ENCODE results near the gene ACER3.
"Not testable (repeated sequence)": the region's sequence is repeated elsewhere in the genome, so short reads cannot be mapped to it uniquely, and the experiment has no call there.

The ACER3 gene

DNA sequence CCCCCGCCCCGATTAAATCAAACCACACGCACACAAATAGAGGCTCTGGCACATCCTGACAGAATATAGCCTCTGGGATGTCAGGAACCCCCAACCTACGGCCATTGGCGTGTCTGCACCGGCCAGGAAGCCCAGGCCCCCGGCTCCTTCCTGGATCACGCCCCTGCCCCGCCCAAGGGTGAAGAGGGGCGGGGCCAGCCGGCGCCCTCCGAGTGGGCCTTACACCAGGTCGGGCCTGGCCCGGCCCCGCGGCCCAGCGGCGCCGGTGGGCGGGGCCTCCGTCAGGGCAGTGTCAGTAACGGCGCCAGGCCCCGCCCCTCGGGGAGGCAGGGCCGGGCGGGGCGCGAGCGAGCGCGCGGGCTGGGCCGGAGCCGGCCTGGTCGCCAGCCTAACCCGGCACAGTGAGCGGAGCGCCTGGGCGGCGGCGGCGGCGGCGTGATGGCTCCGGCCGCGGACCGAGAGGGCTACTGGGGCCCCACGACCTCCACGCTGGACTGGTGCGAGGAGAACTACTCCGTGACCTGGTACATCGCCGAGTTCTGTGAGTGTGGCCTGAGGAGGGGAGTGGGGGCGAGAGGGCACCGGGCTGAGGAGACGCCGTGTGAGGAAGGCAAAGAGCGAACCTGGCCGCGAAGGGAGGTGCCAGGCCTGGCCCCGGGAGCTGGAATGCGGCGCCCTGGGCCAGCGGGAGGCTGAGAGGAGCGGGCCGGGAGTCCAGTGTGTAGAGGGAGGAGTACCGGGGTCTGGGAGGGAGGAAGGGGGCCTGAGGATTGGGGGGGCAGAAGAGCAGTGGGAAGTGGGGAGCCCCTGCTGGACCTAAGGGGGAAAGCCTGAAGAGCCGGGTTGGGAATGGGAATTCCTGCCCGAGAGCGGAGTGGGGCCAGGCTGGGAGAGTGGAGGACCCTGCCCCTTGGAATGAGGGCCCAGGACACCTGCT is at the start of gene ACER3:
ACER3 (plus strand) TSS at position 380 of the 937 bp plus-strand sequence; CDS start at position 439, 59 bp downstream.
- DNase-seq = peak; percentile 91 to 92

DNA sequence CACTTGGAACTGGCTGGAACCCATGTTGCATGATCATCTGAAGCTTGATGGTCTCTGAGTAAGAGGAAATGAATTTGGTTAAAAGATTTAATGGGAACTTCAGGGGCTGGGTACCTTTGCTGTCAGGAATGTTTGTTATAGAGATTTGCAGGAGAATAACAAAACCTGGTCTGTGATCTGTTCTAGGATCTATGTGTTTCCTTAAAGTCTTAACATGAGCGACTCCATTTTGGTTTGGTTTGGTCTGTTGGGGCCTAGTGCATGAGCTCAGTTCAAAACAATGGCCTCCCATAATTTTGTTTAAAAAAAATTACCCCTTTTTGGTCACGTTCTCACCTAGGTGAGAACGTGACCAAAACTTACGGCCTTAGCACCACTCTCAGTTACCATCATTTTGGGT is 49.5 kb upstream of the ACER3 start:
- no peak for DNase-seq

DNA sequence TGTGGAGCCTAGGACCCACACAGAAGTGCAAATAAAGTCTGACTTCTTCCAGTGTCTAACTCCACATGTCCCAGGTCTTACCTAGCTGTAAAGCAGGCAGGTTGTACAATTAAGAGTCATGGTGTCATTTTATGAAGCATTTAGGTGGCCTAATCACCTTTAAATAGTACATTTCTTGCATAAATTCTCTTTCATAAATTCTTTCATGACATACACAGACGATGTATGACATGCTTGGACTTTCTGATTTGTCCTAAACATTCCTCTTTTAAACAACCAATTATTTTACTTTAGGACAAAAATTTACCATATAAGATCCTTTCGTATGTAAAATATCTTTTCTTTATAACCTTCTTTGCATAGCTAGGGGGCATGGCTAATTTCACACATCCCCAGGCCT is 46.3 kb upstream of the ACER3 start:
- DNase-seq = no peak

DNA sequence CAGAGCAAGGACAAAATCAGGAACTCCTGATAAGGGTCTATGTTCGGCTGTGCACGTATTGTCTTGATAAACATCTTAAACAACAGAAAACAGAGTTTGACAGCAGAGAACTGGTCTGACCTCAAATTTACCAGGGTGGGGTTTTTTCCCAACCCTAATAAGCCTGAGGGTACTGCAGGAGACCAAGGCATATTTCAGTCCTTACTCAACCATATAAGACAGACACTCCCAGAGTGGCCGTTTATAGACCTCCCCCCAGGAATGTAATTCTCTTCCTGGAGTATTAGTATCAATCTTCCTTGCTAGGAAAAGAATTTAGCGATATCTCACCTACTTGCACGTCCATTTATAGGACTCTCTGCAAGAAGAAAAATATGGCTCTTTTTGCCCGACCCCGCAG is 45.0 kb upstream of the ACER3 start:
- not testable (repeated sequence) for DNase-seq

DNA sequence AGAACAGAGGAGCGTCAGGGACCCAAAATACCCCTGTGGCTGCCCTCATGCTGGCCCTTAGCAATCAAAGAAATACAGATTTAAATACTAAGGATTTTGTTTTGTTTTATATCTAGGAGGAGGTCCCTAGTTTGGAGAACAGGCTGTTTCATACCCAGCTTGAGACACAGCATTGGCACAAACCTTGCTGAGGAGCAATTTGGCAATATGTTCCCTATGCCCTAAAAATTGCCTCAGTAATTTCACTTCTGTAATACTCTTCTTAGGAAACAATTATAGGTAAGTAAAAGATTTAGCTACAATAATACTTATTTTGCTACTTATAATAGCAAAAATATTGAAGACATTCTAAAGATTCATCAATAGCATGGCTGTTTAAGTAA is 40.5 kb upstream of the ACER3 start:
- no peak for DNase-seq

DNA sequence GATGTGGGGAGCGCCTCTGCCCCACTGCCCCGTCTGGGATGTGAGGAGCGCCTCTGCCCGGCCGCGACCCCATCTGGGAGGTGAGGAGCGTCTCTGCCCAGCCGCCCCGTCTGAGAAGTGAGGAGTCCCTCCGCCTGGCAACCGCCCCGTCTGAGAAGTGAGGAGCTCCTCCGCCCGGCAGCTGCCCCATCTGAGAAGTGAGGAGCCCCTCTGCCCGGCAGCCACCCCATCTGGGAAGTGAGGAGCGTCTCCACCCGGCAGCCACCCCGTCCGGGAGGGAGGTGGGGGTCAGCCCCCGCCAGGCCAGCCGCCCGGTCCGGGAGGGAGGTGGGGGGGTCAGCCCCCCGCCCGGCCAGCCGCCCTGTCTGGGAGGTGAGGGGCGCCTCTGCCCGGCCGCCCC is 39.3 kb upstream of the ACER3 start:
- not testable (repeated sequence) for DNase-seq

DNA sequence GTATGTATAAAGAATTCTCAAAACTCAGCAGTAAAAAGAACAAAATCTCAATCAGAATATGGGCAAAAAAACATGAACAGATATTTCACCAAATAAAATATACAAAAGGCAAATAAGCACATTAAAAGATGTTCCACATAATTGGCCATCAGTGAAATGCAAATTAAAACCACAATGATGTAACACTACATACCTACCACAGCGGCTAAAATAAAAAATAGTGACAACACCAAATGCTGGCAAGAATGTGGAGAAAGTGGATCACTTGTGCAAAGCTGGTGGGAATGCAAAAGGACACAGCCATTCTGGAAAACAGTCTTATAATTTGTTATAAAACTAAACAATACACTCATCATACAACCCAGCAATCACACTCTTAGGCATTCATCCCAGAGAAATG is 38.3 kb upstream of the ACER3 start:
- no peak for DNase-seq

DNA sequence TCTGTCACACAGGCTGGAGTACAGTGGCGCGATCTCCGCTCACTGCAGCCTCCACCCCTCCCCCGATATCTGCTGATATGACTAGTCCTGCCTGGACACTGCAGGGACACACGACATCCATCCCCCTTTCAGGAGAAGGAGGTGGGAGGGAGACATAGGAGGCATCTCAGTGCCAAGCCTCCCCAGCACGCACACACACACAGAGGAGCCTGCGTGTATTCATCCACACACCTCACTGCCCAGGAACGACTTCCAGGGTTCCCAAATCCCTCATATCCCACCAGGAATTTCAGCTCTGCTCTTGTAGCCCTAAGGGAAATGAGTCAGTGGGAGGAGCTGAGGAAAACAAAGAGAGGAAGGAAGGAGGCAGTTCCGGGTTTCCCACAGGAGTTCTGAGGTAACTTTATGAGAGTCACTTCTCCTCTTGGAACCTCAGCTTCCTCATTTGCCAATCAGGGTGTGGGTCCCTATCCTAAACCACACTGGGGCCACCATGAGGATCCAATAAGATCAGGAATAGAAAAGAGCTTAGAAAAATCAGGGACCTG is 37.2 kb upstream of the ACER3 start:
- DNase-seq = peak in 1 of 2 experiments; percentile 42

DNA sequence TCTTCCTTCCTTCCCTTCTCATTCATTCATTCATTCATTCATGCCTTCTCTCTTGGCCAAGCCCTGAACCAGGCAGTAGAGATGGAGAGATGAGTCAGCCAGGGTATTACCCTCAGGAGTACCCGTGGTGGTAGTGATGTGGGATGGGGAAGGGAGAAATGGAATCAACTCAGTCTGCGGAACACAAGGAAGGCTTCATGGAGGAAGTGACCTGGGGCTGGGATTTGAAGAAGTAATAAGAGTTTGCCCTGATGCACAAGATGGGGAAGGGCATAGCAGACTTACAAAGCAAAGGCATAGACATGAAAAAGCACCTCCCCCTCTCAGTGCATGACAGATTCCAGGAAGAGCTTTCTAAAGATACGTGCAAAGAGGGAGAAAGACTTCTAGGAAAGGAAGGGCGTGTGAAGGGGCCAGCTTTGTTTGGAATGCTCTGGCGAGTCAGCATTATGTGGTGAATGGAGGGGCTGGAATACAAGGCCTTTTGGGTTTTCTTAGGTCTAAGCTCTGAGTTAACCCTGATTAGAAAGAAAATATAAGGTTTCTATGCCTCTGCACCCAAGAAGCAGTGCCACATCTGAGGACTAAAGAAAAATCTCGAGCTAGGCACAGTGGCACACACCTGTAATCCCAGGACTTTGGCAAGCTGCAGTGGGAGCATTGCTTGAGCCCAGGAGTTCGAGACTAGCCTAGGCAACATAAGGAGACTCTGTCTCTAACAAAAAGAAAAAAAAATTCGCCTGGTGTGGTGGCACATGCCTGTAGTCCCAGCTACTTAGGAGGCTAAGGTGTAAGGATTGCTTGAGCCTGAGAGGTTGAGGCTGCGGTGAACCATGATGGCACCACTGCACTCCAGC is 36.4 kb upstream of the ACER3 start:
- DNase-seq = no peak

DNA sequence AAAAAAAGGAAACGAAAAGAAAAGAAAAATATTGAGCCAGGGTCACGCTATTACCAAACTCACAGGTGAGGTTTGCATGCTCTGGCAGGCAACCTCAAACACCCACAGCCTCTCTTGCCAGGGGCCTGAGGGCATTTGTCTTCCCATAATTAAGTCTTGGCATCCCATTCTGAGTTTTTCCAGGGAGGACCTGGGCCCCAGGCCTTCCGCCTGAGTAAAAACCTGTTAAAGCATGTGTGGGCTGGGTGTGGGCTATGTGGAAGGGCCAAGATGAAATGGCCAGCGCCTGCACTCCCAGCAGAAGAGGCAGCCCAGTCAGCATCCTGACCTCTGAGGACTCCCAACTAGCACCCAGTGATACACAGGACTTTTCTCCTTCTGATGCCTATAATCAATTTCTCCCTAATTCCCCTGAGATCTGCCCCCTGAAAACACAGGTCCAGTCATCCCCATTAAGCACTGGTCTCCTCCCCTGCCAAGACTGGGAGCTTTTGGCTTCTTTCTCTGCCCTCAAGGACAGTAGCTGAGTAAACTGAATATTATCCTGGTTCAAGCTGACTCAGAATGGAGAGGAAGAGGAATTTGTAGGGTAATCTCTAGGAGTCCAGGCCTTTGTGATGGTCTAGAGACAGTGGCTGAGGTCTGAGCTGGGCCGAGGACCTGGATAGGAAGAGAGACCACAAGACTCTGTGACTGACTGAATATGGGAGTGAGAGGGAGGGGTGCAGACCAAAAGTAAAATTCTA is 35.6 kb upstream of the ACER3 start:
- no peak for DNase-seq

DNA sequence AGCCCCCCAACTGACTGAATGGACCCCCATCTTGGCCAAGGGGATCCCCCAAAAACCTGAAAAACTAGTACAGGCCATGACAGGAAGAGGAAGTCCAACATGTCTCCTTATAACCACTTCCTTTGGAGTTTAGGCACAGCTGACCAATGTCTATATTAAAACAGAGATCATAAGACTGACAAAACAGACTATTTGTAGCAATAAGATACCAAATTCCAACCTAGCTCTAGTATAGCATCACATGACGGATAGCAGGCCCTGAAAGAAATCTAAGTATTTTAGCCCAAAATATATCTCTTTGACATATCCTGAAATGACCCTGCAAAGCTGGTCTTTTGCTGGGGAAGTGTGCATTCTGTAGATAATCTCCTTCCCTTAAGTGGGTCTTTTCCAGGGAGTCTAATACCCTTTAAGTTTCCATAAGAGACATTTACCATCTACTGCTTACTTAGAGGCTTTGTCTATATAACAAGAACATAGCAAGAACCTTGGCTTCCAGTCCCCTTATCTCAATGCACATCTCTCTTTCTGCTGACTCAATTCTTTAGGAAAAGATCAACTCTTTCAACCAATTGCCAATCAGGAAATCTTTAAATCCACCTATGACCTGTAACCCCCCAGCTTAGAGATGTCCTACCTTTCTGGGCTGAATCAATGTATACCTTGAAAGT is 34.9 kb upstream of the ACER3 start:
- DNase-seq = no peak

DNA sequence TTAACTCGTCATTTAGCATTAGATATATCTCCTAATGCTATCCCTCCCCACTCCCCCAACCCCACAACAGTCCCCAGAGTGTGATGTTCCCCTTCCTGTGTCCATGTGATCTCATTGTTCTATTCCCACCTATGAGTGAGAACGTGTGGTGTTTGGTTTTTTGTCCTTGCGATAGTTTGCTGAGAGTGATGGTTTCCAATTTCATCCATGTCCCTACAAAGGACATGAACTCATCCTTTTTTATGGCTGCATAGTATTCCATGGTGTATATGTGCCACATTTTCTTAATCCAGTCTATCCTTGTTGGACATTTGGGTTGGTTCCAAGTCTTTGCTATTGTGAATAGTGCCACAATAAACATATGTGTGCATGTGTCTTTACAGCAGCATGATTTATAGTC is 34.2 kb upstream of the ACER3 start:
- DNase-seq = not testable (repeated sequence)

DNA sequence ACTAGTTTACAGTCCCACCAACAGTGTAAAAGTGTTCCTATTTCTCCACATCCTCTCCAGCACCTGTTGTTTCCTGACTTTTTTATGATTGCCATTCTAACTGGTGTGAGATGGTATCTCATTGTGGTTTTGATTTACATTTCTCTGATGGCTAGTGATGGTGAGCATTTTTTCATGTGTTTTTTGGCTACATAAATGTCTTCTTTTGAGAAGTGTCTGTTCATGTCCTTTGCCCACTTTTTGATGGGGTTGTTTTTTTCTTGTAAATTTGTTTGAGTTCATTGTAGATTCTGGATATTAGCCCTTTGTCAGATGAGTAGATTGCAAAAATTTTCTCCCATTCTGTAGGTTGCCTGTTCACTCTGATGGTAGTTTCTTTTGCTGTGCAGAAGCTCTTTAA is 33.7 kb upstream of the ACER3 start:
- DNase-seq = not testable (repeated sequence)

DNA sequence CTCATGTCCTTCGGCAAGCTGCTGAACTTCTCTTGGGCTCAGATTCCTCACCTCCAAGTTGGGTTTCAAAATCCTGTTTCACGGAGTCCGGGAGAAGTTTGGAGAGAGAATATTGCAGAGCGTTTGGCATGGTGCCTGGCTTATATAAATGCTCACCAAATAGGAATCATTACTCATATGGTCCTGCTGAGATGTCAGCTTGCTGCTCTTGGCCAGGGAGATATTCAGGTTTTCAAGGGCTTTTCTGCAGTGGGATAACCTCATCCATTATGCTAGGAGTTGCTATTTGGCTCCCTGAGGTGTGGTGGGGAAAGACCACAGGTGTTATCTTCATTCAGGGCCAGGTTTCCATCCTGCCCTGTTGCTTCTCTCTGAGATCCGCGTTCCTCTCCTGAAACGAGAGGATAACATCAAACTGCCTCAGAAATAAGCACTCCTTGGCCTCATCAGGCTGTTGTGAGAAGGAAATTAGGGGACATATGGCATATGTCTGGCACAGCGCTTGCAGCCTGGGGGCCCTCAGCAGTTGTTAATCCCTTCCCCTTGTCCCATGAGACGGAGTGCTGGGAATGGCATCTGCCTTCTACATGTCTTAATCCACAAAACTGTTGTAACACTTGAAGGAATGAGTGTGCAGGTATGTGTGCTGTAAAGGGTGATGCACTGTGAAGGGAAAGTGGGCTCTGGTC is 29.9 kb upstream of the ACER3 start:
- DNase-seq = no peak

DNA sequence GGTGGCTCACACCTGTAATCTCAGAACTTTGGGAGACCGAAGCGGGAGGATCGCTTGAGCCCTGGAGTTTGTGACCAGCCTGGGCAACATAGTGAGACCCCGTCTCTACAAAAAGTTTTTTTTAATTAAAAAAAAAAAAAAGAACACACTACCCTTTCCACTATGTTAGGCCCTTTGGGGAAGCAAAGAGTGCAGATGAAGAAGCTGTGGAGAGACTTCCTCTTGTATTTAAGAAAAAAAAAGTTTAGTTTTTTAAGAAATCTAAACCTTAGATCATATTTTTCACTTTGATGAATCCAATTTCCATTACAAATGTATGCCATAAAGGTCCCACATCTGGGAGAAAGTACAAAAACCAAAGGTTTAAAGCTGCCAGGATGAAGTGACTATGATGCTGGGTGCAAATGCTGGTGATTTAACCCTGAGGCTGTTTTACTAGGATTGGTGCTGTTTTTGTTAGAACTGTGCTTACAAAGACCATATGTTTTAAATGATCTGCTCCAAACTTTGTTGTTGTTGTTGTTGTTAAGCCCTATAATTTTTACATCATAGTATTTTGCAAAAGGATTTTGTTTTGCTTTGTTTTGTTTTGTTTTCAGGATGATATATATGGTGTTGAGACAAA is 28.9 kb upstream of the ACER3 start:
- no peak for DNase-seq

DNA sequence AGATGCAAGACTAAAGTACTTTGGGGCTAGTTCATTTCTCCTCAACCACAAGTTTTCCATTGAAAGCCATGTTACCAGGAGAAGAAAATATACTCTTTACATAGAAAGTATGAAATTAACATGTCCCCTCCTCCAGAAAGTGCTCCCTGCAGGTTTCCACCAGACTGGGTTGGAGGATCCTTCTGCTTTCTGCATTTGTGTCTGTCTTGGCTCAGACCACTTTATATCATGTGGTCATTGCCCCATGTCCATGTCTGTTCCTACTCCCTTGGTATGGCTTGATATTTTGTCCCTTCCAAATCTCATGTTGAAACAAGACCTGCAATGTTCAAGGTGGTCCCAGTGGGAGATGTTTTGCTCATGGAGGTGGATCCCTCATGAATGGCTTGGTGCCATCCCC is 28.4 kb upstream of the ACER3 start:
- no peak for DNase-seq

DNA sequence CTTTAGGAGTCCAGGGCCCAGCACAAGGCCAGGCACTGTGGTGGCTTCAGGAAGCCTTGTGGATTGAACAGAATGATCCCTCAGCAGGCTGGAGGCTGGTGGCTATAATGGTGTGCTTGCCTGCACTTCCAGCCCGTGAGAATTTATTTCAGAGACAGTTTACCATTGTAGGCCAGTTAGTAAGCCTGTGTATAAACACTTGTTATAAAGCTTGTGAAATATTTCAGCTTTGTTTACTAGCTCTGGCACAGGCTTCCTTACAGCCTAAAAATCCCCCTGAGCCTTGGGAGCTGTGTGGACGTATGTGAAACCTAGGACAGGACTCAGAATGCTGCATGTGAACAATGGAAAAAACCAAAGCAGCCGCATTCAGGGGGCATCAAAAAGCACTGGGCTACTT is 26.6 kb upstream of the ACER3 start:
- DNase-seq = no peak

DNA sequence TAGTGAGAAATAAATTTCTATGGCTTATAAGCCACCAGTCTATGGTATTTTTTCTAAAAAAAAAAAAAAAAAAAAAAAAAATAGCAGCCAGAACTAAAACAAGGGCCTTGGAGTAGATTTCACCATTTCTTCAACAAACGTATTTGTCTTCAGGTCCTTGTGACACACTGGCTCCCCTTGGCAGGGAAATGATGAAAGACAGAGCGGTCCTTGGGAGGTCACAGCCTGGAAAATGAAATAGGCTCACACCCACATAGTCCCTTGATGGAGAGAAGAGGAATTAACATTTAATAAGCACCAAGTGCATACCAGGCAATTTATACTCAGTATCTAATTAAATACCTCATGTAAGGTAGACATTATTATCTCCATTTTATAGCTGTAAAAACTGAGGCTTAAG is 25.7 kb upstream of the ACER3 start:
- no peak for DNase-seq

DNA sequence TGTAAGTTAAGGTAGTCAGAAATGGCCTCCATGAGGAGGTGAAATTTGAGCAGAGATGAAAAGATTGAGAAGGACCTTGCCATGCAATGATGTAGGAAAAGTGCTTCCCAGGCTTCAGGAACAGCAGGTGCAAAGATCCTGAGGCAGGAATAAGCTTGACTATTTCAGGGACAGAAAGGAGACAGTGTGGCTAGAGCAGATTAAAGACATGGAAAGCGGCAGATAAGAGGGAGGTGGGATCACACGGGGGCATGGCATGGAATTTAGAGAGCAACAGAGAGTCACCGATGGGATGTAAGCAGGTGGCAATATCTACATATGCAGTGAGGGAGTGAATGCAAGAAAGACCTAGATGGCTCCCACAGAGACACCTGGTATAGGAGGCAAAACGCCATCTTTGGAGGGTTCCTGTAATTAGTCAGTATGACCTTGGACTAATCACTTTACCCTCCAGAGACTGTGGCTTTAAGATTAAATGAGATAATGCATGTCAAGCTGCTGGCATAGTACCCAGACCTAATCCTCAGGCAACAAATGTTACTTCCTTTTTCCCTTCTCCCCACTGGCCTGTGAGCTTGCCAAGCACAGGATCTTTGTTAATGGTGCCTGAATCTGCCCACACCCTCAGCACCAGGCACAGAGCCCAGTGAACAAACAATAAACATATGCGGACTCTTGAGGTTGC is 24.6 kb upstream of the ACER3 start:
- no peak for DNase-seq

DNA sequence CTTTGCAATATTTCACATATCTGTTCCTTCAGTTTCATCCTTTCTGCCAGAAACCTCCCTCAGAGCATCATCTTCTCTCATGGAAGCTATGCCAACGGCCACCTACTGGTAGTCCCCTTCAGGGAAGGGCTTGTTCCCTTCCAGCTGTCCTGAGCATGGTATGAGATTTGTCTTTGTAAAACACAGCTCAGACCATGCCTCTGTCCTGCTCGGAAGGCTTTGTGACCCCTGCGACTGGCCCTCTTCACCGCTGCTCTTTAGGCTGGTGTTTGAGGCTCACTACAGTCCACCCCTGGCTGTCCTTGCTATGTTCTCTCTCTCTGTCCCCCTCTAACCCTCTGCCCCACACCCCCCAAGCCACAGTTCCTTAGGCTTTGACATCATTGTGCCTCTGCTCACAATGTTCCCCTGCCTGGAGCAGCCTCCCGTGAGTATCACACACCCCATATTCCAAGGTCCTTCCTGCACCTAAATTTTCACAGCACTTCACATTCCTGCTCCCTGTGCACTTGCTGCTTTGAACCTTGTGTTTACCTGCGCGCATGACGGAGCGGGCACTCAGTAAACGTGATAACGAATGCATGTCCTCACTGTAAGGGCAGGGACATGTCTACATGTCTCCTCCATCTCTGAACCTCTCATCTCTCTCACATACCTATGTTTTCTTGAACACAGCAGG is 24.0 kb upstream of the ACER3 start:
- DNase-seq = no peak
